ENCODE measurements around the gene HPS1. TPM values are rescaled to one million over a fixed set of nuclear protein-coding genes. Genes with fewer than 3 reads are reported as not detected.

The HPS1 gene
- total RNA-seq, 1 donor from 2014 or later = 104 TPM

DNA sequence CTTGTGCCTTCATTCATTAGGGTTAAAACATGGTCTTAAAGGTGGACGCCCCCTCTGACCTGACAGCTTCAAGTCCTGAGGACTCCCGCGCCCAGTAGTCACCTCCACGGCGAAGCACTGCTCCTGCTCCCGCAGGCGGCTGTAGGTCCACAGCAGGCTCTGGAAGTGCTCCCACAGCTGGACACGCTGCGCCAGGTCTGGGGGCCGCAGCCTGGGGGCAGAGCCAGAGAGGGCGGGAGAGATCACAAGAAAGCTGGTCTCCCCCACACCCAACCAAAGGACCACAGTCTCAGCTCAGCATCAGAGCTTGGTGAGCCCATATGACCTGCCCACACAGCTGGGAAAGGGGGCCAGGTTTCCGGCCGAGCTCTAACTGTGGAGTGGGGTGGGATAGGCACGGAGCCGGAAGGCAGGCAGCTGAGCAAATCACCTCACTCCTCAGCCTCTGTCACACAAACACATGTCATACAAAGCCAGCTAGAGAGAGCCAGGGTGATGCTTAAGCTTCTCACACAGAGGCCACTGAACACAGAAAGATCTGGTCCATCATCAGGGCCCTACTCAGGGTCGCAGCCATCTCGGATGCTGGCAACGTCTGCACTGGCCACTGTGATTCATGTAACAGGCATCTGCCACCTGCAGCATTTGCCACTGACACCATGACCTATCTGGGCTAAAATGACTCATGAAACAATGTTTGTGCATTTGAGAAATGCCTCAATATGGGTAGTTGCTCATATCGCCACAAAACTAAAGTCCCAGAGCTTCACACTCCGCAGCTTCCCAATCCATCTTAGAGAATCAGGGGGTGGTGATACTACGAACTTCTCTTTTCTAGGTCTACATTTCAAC is 12.6 kb downstream of the HPS1 start:
- no peaks in the 10 kb centered on the region for H3K4me1 Mint-ChIP-seq
- peaks cover 5% of the 10 kb centered on the region for H3K9me3 Mint-ChIP-seq
- H3K36me3 Mint-ChIP-seq (ENCODE audit: low read depth) = peaks cover 96% of the 10 kb centered on the region
- H3K4me3 Mint-ChIP-seq = no peak overlapping the region
- TF ChIP-seq, protein P1, sequence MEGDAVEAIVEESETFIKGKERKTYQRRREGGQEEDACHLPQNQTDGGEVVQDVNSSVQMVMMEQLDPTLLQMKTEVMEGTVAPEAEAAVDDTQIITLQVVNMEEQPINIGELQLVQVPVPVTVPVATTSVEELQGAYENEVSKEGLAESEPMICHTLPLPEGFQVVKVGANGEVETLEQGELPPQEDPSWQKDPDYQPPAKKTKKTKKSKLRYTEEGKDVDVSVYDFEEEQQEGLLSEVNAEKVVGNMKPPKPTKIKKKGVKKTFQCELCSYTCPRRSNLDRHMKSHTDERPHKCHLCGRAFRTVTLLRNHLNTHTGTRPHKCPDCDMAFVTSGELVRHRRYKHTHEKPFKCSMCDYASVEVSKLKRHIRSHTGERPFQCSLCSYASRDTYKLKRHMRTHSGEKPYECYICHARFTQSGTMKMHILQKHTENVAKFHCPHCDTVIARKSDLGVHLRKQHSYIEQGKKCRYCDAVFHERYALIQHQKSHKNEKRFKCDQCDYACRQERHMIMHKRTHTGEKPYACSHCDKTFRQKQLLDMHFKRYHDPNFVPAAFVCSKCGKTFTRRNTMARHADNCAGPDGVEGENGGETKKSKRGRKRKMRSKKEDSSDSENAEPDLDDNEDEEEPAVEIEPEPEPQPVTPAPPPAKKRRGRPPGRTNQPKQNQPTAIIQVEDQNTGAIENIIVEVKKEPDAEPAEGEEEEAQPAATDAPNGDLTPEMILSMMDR (IDR thresholded peaks at IDR 0.05) = no peak
- ChIA-PET CTCF (interaction anchor here (1.0 to 3.0 kb wide), 2 partner anchors 8 to 33 kb away, joined by 3 to 18 read pairs; no protein-coding TSS in a partner anchor), POLR2A (interaction anchor here (0.6 to 1.1 kb wide), 2 partner anchors 8 to 12 kb away, joined by 3 read pairs; partner anchors contain the start of gene HPS1)
- DNase-seq (no peak), ATAC-seq (ENCODE audit: low read depth) (no peak)
- H3K27ac Mint-ChIP-seq = no peak overlapping the region
- H3K27me3 Mint-ChIP-seq = no peaks in the 10 kb centered on the region
- intact Hi-C loops (cut with micrococcal nuclease) = no loop called here

DNA sequence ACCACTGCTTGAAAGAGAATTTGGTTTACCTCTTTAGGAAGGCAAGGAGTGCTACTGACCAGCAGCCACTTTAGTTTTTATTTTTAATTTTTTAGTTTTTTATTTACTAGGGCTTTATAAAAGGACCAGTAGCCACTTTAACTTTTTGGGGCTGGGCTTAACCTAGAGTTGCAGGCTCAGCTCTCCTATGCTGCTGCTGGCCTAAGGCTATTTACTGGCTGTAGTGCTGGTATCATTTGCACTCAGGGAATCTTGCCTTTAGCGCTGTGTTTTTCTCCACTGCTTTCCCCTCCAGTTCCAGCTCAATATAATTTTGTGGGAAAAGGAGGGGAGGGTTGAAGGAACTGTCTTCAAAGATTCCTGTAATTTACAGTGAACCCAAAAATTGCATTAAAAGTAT is 13.4 kb downstream of the HPS1 start:
- ChIA-PET CTCF (interaction anchor here (1.0 kb wide), 1 partner anchor 34 kb away, joined by 3 read pairs; no protein-coding TSS in a partner anchor), POLR2A (interaction anchor here (1.1 kb wide), 1 partner anchor 9 kb away, joined by 3 read pairs; no protein-coding TSS in a partner anchor)
- Mint-ChIP-seq H3K4me3 (no peak overlapping the region), H3K4me1 (no peaks in the 10 kb centered on the region), H3K36me3 (ENCODE audit: low read depth) (peaks cover 94% of the 10 kb centered on the region), H3K9me3 (peaks cover 5% of the 10 kb centered on the region), H3K27me3 (no peaks in the 10 kb centered on the region), H3K27ac (no peak overlapping the region)
- TF ChIP-seq, protein P1 (IDR thresholded peaks at IDR 0.05) = no peak
- DNase-seq (no peak), ATAC-seq (ENCODE audit: low read depth) (no peak)
- intact Hi-C loops (cut with micrococcal nuclease) = no loop called here

DNA sequence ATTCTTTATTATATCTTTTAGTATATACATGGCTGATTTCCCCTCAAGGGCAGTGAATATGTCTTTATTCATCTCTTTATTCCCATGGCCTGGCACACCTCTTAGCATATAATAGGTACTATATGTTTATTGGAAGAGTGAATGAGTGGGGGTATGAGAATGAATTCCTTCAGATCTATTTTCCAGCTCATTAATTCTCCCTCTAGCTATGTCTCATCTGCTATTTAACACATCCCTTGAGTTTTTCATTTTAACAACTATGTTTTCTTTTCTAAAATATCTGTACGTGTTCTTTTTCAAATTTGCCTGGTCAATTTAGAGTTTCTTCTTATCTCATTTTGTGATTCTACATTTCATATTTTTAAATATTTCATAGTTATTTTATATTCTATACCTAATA is 14.4 kb downstream of the HPS1 start:
- Mint-ChIP-seq H3K36me3 (ENCODE audit: low read depth) (peaks cover 92% of the 10 kb centered on the region), H3K27me3 (no peaks in the 10 kb centered on the region), H3K9me3 (peaks cover 5% of the 10 kb centered on the region), H3K27ac (no peak overlapping the region), H3K4me3 (no peak overlapping the region), H3K4me1 (no peaks in the 10 kb centered on the region)
- POLR2A ChIA-PET = no interaction called here
- CTCF ChIA-PET = no interaction called here
- TF ChIP-seq, protein P1 (IDR thresholded peaks at IDR 0.05) = no peak
- intact Hi-C loops (cut with micrococcal nuclease) = no loop called here
- ATAC-seq (ENCODE audit: low read depth) (no peak), DNase-seq (no peak)

DNA sequence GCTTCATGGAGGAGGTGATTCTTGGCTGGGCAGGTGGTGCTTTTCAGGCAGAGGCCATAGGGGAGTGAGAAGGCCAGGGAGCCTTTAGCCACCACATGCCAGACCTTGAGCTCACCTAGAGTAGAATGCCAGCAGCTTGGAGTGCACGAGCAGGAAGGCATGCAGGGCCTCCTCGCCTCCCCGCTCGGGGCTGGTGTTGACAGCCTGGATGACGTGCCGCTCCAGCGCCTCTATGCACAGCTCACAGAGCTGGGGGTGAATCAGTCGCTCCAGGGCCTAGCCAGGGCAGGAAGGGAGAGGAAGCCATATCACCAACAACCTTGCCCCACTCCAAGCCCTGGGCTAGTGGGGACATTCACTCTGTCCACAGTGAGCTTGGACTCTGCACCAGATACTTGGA is 15.7 kb downstream of the HPS1 start:
- intact Hi-C loops (cut with micrococcal nuclease) = no loop called here
- Mint-ChIP-seq H3K27me3 (no peaks in the 10 kb centered on the region), H3K4me1 (no peaks in the 10 kb centered on the region), H3K4me3 (no peak overlapping the region), H3K36me3 (ENCODE audit: low read depth) (peaks cover 87% of the 10 kb centered on the region), H3K9me3 (peaks cover 5% of the 10 kb centered on the region), H3K27ac (no peak overlapping the region)
- ChIA-PET POLR2A (no interaction called here), CTCF (interaction anchor here (0.6 kb wide), 1 partner anchor 121 kb away, joined by 3 read pairs; no protein-coding TSS in a partner anchor)
- TF ChIP-seq, protein P1 (IDR thresholded peaks at IDR 0.05) = no peak
- no peak for ATAC-seq (ENCODE audit: low read depth)
- DNase-seq = no peak

DNA sequence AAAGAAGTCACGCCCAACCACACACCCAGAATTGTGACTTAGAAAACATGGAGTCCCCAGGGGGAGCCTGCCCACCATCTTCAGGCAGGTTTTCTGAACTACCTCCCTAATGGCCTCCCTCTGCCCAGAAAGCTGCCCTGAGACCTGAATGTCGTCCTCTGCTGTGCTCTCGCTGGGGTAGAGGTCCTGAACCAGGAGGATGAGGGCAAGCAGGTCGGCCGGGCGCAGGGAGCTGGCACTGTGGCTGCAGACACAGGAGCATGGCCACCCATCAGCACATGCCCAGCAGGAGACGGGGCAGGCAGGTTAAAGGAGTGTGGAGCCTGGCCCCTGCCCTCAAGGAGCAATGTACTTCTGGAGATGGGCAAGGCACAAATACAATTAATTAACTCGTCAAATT is 16.3 kb downstream of the HPS1 start:
- DNase-seq (no peak), ATAC-seq (ENCODE audit: low read depth) (no peak)
- Mint-ChIP-seq H3K9me3 (peaks cover 5% of the 10 kb centered on the region), H3K36me3 (ENCODE audit: low read depth) (peaks cover 84% of the 10 kb centered on the region), H3K4me1 (no peaks in the 10 kb centered on the region), H3K4me3 (no peak overlapping the region), H3K27ac (no peak overlapping the region), H3K27me3 (no peaks in the 10 kb centered on the region)
- ChIA-PET CTCF (no interaction called here), POLR2A (no interaction called here)
- intact Hi-C loops (cut with micrococcal nuclease) = no loop called here
- TF ChIP-seq, protein P1 (IDR thresholded peaks at IDR 0.05) = no peak
